Fibroblast of upper back skin (primary cell): Measurements from ENCODE around the gene GPI.
A peak's percentile ranks its signal among the peaks of the same experiment; 100 is the strongest.
"Not testable (repeated sequence)": the region's sequence is repeated elsewhere in the genome, so short reads cannot be mapped to it uniquely, and the experiment has no call there.

ENCODE experiments used
- DNase-seq: peaks from one replicate; pipeline ENCODE4 v3.0.0-alpha.2; 2013

The GPI gene

GRCh38 chr19:34370117-34370516 lies 5.1 kb downstream of the GPI start:
- no peak for DNase-seq

DNA sequence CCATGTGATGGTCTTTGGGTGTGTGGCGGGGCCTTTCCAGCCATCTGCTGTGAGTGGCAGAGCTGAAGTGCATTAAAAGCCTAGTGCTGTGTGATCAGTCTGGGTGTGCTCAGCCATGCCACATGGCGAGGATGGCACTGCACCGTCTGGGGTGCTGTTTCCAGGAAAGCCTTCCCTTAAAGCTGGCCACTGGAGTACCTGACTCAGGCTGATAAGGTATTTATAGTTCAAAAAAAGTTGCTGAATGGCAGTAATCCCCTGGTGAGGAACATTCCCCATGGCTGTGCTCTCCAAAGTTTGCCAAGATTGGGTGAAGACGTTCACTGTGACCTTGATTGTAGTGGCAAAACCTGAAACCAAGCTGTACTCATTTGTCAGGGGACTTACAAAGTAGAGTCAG lies 6.0 kb downstream of the GPI start:
- no peak for DNase-seq

- DNase-seq: no peak
Measured at GRCh38 chr19:34373601-34374288, 8.7 kb downstream of the GPI start.

- no peak for DNase-seq
Measured at GRCh38 chr19:34375598-34375997, 10.6 kb downstream of the GPI start.

DNA sequence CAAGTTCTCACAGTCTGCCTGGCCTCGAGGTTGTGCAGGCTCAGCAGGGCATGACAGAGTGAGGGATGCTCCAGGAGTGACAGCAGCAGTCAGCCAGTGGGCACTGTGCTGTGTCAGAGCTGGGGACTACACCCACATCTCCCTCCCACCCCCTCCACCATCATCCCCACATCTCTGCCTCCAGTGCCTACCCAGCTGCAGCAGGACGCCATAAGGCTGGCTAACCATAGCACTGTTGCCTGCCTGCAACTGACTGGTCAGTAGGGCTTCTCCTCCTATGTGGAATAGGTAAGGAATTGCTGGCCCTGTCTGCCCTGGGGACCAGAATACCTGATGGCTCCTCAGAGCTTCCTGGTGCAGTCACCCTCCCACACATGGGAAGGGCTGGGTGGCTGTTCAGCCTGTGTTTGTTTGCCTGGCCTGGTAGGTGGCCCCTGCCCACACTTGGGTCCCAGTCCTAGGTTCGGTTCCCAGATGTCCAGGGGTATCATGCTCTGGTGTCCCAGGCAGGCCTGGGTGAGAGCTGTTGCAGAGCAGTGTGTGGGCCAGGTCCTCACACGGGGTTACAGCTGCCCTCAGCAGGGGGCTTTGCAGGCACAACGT lies 15.7 kb downstream of the GPI start:
- no peak for DNase-seq

DNA sequence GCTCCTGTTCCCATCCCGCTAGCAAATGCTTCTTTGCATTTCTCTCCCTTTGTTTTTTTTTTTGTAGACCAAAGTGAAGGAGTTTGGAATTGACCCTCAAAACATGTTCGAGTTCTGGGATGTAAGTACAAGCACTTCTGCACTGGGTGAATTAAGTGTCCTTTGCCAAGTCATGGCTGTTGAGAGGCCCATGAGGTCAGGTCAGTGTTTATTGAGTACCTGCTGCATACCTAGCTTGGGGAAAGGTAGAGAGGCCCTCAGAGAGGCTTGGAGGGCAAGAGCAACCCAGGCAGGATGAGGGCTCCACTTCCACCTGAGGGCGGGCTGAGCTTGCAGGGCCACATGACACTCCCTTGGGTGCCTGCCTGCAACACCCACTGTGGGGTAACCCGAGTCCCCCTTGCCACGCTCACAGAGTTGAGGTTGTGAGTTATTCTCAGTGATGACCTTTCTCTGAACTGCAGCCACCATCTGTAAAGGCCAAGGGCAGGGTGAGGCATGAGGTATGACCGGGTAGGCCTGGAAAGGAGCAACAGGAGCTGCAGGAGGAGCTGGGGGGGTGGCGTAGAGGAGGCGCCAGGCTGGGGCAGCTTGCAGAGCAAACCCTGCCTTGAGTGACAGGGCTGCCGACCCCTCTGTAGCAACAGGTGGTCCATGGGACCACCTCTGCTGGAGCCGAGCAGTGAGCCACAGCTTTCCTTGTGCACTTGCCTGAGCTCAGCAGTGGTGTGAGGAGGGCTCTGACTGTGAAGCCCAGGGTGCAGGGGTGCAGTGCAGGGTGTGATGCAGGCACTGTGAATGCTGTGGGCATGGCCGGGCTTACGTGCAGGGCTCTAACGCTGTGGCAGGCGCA lies 16.6 kb downstream of the GPI start:
- DNase-seq: no peak

DNA sequence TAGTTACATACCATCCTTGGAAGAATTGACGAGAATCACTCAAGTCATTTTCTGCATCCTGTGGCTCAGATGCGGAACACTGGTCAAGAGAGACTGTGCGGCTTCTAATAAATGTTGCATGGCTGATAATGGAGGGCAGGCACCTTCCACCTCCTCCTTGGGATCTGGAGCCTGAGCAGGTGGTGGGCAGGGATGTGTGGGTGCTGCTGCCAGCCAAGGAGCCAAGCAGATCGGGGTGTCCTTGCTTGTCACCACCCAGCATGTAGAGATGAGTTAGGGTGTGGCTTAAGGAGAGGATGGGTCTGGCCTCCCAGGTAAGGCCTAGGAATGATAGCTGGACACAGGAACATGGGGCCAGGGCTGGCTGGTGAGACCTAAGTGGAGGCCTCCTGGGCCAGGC lies 17.5 kb downstream of the GPI start:
- DNase-seq: no peak

GRCh38 chr19:34383599-34383998 lies 18.6 kb downstream of the GPI start:
- no peak for DNase-seq

- no peak for DNase-seq
Measured at GRCh38 chr19:34386645-34387445, 21.8 kb downstream of the GPI start.

- no peak for DNase-seq
Measured at GRCh38 chr19:34387446-34387810, 22.4 kb downstream of the GPI start.

DNA sequence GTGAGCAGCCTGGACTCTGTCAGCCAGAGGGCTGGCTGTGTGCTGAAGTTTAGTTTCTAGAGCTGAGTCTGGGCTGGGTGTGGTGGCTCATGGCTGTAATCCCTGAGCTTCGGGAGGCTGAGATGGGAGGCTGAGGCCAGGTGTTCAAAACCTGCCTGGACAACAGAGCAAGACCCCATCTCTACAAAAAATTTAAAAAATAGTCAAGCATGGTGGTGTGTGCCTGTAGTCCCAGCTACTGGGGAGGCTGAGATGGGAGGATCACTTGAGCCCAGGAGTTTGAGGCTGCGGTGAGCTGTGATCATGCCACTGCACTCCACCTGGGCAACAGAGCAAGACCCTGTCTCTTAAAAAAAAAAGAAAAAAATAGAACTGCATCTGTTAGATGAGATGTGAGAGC lies 23.7 kb downstream of the GPI start:
- not testable (repeated sequence) for DNase-seq

DNA sequence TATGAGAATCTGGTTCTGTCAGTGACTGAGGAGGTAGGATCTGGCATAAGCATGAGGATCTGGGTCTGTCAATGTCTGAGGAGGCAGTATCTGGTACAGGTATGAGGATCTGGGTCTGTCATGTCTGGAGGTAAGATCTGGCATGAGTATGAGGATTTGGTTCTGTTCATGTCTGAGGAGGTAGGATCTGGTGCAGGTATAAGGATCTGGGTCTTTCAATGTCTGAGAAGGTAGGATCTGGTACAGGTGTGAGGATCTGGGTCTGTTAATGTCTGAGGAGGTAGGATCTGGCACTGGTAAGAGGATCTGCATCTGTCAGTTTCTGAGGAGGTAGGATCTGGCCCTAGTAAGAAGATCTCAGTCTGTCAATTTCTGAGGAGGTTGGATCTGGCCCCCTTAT lies 26.8 kb downstream of the GPI start:
- DNase-seq: no peak

GRCh38 chr19:34393031-34393430 lies 28.0 kb downstream of the GPI start:
- DNase-seq: no peak

DNA sequence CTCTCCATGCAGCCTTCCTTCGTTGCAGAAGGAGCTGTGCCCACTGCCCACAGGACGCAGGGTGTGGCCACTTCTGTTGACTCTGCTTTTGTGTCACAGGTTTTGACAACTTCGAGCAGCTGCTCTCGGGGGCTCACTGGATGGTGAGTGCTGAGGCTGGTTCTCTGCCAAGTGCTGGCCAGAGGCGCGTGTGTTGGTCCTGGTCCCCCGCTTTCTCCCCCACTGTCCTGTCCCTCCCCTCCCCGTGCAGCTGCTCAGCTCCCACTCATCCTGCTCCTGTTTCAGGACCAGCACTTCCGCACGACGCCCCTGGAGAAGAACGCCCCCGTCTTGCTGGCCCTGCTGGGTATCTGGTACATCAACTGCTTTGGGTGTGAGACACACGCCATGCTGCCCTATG lies 28.6 kb downstream of the GPI start:
- DNase-seq: no peak

DNA sequence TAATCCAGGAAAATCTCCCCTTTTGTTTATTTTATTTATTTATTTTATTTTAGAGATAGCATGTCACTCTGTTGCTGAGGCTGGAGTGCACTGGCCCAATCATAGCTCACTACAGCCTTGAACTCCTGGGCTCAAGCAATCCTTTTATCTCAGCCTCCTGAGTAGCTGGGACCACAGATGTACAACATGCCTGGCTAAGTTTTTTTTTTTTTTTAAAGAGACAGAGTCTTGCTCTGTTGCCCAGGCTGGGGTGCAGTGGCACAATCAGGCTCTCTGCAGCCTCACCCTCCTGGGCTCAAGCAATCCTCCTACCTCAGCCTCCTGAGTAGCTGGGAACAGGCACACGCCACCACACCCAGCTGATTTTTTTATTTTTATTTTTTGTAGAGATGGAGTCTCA lies 32.9 kb downstream of the GPI start:
- DNase-seq: no peak

- DNase-seq: no peak
Measured at GRCh38 chr19:34399886-34400285, 34.9 kb downstream of the GPI start.

GRCh38 chr19:34400844-34401243 lies 35.8 kb downstream of the GPI start:
- DNase-seq: not testable (repeated sequence)

DNA sequence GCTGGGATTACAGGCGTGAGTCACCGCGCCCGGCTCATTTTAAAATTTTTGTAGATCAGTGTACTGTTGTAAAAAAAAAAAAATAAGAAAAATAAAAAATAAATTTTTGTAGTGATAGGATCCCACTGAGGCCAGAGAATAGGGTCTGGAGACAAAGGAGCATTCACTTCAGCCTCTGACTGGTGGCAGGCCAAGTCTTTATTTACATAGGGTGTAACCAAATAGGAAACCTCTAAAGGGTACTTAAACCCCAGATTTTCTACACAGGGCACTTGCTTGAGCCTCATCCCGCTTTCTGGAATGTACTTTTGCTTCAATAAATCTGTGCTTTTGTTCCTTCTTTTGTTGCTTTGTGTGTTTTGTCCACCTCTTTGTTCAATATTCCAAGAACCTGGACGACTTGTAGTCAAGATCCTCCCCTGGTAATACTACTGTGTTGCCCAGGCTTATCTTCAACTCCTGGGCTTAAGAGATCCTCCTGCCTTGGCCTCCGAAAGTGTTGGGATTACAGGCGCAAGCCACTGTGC lies 37.1 kb downstream of the GPI start:
- no peak for DNase-seq

DNA sequence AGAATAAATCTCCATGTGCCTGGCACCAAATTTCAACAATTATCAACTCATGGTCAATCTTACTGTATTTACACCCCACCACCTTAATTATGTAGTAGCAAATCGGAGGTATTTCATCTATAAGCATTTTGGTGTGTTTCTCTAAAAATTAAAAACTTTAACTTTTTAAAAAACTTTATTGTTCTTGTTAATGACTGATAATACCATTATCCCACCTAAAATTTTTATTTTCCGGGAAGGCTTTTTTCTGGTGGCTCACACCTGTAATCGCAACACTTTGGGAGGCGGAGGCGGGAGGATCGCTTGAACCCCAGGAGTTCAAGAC lies 38.8 kb downstream of the GPI start:
- DNase-seq: no peak

DNA sequence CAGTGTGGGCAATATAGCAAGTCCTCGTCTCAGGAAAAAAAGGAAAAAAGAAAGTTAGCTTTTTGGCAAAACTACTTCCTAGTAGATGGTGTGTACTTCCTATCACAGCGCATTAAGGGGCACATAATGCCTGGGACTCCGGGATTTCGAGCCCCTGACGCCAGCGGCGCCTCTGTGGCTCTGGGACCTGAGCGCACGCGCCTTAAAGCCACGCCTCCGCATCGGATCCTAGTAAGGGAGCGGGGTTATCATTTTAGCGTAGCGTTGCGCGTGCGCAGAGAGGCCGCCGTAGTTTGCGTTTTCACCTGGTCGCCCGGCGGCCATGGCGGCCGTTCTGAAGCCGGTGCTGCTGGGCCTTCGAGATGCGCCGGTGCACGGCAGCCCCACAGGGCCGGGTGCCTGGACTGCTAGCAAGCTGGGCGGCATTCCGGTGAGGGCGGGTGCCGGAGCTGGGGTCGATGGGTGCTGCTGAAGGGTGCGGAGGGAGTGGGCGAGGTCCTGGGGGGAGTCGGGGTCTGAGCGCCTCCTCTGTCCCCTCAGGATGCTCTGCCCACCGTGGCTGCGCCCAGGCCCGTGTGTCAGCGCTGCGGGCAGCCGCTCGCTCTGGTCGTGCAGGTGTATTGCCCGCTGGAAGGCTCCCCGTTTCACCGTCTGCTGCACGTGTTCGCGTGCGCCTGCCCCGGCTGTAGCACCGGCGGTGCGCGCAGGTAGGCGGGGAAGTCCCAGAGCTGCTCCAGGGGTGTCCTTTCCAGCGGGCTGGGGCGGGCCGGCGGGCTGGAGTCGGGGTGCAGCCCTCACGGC lies 39.3 kb downstream of the GPI start, which contains the start of gene PDCD2L:
Gene PDCD2L (plus strand): TSS at position 291 of the 801 bp plus-strand sequence. CDS start 32 bp downstream, at position 323.
- DNase-seq: peak; percentile 87

- no peak for DNase-seq
Measured at GRCh38 chr19:34405892-34406660, 41.1 kb downstream of the GPI start.
